ENCODE data around the gene ME3.
"Not testable (repeated sequence)": the region's sequence is repeated elsewhere in the genome, so short reads cannot be mapped to it uniquely, and the experiment has no call there.

Gene ME3

GRCh38 chr11:86551288-86552092 lies 120.9 kb downstream of the ME3 start:
- peak; percentile 98 for DNase-seq

GRCh38 chr11:86550757-86551156 lies 121.7 kb downstream of the ME3 start:
- no peak for DNase-seq

- peak; percentile 34 for DNase-seq
Observed at GRCh38 chr11:86548271-86548917, 124.0 kb downstream of the ME3 start.

GRCh38 chr11:86547727-86548126 lies 124.7 kb downstream of the ME3 start:
- no peak for DNase-seq

- not testable (repeated sequence) for DNase-seq
Observed at GRCh38 chr11:86541299-86541698, 131.1 kb downstream of the ME3 start.

GRCh38 chr11:86538223-86538548 lies 134.2 kb downstream of the ME3 start:
- DNase-seq, result no peak

GRCh38 chr11:86537541-86538222 lies 134.7 kb downstream of the ME3 start:
- DNase-seq, result no peak

GRCh38 chr11:86535773-86536172 lies 136.6 kb downstream of the ME3 start:
- no peak for DNase-seq

GRCh38 chr11:86524620-86525352 lies 147.6 kb downstream of the ME3 start:
- peak; percentile 28 for DNase-seq

- DNase-seq, result peak; percentile 96
Observed at GRCh38 chr11:86523738-86524619, 148.4 kb downstream of the ME3 start.

GRCh38 chr11:86522512-86522911 lies 149.9 kb downstream of the ME3 start:
- DNase-seq, result not testable (repeated sequence)

- peak; percentile 86 for DNase-seq
Observed at GRCh38 chr11:86519064-86519911, 153.1 kb downstream of the ME3 start.

GRCh38 chr11:86518211-86518610 lies 154.2 kb downstream of the ME3 start:
- DNase-seq, result no peak

GRCh38 chr11:86517557-86517956 lies 154.9 kb downstream of the ME3 start:
- no peak for DNase-seq

GRCh38 chr11:86515297-86516094 lies 156.9 kb downstream of the ME3 start:
- peak; percentile 87 for DNase-seq

GRCh38 chr11:86514453-86514852 lies 158.0 kb downstream of the ME3 start:
- no peak for DNase-seq

- peak; percentile 73 for DNase-seq
Observed at GRCh38 chr11:86513746-86514373, 158.6 kb downstream of the ME3 start.

GRCh38 chr11:86513138-86513537 lies 159.3 kb downstream of the ME3 start:
- DNase-seq, result no peak

- DNase-seq, result no peak
Observed at GRCh38 chr11:86511086-86511551, 161.3 kb downstream of the ME3 start.

GRCh38 chr11:86510674-86511073 lies 161.7 kb downstream of the ME3 start:
- DNase-seq, result no peak
